Activated T-helper 9 cell treated with anti-CD3 and anti-CD28 coated beads, Interleukin-2, amount 50 U/mL, for 16 hours (primary cell): ENCODE data around the gene STK32C.

Experiments
- DNase-seq: peaks from one replicate; pipeline ENCODE4 v3.0.0-alpha.2; 2020; ENCODE audit warnings: low read depth

Gene STK32C

GRCh38 chr10:132181691-132182425 is 125.9 kb downstream of the STK32C start:
- DNase-seq: no peak

GRCh38 chr10:132180736-132181135 is 127.0 kb downstream of the STK32C start:
- no peak for DNase-seq

DNA sequence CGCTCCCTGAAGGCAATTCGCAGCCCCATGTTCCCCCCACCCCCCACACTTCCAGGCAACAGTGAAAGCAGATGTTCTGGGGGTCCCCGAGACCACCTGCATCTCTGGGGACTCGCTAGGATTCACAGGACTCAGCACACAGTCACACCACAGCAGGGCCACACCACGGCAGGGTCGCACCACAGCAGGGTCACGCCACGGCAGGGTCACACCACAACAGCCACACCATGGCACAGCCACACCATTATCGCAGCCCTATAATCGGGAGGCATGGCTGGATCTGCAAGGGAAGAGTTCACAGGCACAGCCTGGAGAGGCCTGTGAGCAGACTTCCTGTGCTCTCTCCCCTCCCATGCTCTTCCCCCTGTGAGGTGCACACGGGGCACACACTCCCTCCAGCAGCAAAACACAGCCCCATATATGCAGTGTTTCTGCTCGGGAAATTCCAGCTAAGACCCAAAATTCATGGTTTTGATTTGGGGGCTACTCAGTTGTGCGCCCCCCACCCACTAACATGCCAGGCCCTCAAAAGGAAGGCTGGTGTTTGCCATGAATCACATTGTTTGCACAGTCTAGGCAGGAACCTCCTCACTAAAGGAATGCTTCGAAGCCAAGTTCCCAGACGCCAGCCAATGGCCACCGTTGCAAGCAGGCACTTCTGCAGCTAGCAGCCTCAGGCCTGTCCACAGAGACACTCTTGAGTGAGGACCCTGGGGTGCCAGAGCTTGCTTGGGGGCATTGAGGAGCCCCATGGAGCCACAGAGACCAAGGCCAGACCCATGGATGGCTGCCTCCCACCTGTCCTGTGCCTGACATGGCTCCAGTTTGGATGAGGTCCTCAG is 128.0 kb downstream of the STK32C start:
- DNase-seq: no peak

DNA sequence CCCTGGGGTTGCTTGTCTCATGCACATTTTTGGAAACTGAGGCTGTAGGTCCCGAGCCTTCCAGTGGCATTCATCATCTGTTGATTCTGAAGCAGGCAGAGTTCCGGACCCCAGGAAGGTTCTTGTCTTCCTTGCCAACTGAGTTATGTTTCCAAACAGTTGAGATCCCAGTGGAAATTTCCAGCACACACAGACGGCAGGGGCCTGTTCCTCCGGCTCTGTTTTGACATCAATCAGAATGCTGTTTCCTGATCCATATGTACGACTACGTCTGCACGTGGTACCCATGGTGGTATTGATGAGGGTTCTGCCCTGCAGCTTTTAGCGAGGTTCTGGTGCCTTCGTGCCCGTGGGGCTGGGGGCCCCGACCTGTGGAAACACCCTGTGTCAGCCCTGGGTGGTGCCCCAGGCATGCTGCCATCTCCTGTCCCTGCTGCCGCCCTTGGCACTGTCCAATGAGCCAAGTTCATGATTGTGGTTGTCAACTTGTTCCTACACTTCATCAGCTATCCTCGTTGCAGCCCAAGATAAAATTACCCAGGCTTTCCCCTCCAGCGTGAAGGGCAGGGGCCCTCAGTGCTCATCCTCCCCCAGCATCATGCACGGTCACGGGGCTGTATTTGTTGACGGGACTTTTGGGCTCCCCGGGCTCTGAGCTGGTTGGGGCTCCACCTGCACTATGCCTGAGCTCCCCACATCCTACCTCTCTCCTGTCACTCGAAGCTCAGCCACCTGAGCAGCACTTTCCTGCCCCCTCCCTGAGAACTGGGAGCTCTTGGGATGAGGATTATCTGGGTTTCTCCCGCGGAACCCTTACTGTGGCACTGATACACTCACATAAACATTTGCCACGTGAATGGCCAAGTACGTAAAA is 128.8 kb downstream of the STK32C start:
- no peak for DNase-seq

DNA sequence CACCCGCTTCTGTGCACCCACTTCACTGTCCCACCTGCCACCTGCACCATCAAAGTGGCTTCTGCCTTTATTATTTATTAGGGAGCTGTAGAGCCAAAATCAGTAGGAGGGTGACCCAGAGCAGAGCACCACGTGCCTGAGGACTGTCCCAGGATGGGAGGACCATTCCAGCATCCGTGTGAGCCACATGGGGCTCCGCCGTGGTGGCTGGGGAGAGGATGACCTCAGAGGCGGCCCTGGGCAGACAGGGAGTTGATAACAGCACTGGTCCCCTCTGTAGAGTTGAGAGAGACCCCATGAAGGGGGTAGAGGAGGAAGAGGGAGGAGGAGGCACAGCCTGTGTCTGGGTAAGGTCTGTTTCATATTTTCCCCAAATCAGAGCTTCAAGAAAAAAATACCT is 129.7 kb downstream of the STK32C start:
- DNase-seq: no peak

DNA sequence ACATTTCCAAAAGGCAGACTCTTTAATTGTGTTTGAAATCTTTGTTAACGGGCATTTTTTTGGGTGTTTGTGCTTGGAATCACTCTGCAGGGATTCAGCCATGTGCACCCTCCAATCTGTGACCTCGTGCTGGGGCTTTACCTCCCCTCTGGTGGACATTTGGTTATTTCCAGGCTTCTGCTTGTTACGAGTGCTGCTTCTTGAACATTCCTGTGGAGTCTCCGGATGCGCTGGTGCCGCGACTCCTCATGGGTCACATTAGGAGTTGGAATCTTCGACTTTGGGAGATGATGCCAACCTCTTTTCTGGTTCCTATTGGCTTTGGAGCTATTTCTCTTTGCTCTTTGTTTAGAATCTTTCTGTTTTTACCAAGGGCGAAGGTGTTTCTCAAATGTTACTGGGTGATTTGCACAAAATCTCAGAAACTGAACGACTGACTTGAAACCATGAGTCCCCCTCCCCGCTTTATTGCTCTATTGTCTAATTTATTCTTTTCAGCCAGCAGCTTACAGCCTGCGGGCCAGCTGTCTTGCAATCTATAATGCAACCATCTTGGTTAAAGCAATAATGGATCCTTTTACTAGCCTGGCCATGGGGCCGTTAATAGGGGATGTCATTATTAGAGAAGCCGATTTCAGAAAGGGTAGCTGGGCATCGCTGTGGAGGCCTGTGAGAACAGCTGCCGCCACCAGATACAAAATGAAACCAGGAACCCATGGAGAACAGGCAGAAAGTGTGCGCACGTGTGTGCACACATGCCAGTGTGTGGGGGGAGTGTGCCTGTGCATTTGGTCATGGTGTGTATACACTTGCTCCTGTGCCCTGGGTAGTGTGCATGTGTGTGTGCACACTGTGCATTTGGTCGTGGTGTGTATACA is 130.9 kb downstream of the STK32C start:
- no peak for DNase-seq

- no peak for DNase-seq
These were observed 131.7 kb downstream of the STK32C start for GRCh38 chr10:132175907-132176581.

DNA sequence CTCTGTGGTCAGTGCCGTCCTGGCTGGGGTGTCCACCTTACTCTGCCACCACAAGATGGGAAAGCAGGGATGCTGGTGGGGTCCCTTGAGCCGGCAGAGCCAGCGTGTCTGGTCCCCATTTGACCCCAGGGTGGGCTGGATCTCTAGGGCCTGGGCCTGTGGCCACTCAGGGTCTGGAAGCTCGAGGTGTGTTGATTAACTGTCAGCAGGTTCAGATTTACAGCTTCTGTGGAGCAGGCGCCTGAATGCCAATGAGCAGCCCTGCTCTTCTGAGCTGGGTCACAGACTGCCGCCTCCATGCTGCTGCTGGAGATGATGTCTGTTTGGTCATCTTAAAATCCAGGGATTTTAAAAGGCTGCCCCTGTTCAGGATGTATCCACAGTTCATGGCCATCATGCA is 132.3 kb downstream of the STK32C start:
- no peak for DNase-seq

DNA sequence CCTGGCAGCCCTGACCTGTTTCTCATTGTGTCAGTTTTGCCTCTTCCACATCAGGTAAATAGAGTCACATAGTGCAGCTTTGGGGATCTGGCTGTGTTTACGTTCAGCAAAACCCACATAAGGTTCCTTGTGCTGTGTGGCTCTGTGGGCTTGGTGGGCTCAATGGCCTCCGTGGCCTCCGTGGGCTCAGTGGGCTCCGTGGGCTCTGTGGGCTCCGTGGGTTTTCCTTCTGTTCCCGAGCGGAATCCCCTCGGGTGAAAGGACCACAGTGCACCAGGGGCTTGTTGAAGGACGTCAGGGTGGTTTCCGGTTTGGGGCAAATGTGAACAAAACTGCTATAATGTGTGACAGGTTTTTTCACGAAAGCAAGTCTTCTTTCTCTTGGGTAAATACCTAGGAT is 133.5 kb downstream of the STK32C start:
- no peak for DNase-seq

DNA sequence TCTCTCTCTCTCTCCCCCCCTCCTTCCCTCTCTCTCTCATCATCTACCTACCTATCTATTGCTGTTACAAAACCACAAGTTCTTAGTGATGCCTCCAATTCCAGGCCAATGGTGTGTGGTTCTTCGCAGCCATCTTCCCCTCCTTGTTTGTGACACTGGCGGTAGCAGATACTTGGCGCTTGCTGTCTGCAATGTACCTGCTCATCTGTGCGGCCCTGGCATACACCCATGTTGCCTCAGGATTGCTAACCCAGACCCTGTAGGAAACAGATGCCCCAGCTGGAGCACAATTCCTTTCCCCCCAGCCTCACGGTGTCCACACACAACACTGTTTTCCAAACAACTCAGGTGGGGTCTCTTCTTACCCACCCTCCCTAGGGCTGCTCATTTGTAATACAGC is 134.6 kb downstream of the STK32C start:
- DNase-seq: no peak

DNA sequence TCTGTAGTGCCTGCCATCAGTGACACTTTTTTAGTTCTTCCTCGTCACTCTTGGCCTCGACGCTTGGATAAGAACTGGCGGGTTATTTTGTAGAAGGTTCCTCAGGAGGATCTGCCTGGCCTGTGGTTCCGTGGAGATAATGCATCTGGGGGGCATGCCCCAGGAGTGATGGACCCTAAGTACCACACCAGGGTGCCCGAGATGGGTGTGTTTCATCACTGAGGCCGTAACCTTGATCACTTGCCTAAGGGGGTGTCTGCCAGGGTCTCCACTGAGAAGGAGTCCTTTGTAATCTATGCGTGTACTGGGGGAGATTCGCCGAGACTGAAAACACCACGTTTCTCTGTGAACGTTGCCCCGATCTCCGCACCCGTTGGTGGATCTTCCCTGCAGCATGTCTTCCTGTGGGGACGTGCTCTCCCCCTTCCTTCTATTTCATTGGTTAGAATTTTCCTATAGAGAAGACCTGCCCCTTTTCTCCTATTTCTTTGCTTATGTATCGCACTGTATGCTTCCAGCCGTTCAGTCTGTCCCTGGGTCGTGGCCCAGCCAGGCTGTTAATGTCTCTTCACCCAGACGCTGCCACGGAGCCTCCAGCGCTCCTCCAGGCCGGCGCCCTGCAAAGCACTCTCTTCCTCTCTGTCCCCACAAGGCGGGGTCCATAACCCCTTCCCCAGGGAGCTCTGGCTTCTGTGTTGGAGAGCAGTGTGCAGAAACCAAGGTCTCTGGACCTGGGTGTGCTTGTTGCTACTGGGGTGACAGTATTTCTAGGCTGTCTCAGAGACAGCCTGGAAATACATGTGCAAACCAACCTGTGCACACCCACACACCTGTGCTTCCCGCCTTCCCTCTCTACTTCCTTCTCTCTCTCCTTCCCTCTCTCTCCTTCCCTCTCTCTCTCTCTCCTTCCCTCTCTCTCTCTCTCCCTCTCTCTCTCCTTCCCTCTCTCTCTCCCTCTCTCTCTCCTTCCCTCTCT is 135.4 kb downstream of the STK32C start:
- DNase-seq: no peak

DNA sequence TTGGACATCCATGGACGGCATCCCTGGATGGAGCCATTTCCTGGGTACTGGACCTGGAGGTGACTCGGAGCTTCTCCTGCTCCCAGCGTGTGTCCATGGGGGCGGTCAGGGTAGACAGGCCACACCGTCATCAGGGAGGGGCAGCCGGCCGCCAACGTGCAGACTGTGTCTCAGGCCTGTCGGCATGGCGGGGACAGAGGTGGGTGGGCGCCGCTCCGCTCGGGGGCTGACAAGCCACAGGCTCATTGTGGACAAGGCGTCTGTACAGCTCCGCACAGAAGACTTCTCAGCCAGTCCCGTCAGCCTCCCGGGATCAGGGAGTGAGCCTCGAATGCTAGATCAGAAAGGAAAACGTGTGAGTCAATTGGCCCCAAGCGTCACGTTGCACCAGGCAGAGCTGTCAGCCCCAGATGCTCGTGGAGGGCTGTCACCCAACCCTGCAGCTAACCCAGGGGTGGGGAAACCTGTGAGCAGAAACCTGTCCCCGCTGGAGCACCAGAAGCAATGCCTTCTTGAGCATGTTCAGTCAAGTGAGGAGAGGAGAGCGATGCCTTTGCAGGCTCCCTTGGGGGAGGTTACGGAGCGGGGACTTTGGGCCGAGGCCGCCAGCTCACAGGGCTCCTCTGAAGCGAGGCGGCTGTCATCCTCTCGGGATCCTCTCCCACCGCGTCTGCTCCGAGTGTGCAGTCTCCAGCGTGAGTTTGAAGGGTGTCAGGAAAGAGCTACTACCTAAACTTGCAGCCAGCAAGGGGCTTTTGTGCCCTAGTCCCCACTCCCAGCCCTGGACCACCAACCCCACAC is 137.0 kb downstream of the STK32C start:
- DNase-seq: no peak

DNA sequence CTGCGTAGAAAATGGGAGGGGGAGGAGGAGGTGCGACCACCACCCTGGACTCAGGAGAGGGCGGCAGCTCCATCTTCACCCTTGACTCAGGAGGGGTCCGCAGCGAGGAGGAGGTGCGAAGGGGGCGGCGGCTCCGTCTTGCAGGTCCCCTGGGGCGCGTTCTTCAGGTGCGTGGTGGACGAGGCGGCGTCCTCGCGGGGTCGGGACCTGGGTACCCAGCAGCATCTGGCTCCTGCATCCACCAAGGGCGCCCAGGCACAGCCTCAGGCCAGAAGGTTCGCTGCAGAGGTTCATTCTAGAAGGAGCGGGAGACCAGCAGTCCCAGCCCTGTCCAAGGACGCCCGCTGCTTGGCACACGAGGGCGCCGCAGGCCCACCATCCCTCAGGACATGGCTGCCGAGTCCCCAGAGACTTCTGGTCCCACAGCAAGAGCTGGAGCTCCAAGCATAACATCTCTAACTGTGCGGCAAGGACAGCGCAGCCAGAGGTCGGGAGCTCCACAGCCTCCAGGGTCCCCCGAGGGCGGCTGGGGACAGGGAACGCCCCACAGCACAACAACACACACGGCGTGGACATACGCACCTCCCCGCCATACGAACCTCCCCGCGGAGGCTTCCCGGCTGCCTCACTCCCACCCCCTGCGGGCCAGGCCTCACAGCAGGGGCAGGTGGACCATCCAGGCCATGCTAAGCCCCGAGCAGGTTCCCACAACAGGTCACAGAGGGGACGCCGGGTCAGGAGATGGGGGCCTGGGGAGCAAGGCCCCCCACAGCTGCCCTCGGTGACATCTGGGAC is 137.8 kb downstream of the STK32C start:
- DNase-seq: no peak

DNA sequence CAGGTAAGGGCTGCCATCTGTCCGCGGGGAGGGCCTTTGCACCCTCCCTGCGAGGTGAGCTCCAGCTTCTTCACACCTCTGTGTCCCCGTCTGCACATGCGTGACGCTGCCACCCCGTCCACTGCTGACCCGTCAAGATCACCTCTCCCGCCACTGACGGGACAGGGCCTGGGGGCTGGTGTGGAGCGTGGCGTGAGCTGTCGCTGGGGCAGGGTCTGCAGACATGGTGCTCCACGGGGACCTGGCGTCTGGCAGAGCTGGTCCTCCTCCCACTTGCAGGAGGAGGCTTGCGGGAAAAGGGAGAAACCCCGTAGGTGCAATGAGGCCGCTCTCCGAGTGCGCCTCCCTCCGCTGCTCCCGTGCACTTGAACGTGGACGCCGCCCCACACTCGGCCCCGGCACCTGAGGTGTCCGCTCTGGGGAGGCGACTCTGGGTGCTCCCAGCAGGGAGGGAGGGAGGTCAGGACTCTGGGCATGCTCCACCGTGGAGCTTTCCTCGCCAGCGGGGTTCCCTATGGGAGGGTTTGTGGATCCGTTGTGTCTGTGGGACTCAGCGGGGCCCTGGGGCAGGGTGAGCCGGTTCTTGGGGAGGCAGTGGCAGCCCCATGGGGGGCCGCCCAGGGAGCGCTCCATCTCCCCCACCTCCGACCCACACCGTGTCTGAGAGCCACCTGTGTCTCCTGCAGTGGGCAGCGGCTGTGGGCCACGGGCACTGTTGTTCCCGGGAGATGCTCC is 138.6 kb downstream of the STK32C start:
- DNase-seq: no peak

DNA sequence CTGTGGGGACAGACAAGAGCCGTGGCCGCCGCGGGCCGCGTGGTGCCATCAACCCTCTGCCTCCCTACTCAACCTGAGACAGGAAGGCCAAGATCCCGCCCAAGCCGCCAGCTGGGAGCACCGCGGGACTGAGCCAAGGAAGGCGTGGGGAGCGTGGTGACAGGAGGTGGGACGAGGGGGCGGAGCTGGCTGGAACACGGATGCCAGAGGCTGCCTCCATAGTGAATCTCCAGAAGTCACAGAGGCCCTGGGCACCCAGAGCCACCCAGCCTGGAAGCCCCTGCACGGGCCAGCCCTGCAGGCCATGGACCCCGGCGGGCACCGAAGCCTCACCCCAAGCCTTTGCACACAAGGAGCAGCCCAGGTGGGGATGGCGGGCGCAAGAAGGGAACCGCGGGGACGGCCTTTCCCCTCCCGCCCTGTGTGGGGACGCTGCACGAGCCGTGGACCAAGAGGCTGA is 139.1 kb downstream of the STK32C start:
- no peak for DNase-seq

DNA sequence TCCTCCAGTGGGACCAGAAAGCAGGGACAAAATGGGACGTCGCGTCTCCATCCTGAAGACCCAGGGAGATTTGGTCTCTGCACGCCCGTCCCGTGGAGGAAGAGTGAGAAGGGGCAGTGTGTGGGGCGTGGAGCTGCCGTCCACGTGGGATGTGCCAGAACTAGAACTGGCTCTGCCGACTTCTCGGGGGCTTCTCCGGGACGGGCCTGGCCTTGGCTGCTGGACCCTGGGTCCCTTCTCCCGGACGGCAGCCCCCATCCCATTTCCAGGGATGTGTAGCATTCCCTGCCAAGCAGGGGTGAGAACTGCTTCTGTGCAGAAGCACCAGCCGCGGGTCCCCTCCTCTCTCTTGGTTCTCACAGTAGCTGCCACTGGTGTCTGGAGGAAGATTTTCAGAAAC is 139.8 kb downstream of the STK32C start:
- no peak for DNase-seq

DNA sequence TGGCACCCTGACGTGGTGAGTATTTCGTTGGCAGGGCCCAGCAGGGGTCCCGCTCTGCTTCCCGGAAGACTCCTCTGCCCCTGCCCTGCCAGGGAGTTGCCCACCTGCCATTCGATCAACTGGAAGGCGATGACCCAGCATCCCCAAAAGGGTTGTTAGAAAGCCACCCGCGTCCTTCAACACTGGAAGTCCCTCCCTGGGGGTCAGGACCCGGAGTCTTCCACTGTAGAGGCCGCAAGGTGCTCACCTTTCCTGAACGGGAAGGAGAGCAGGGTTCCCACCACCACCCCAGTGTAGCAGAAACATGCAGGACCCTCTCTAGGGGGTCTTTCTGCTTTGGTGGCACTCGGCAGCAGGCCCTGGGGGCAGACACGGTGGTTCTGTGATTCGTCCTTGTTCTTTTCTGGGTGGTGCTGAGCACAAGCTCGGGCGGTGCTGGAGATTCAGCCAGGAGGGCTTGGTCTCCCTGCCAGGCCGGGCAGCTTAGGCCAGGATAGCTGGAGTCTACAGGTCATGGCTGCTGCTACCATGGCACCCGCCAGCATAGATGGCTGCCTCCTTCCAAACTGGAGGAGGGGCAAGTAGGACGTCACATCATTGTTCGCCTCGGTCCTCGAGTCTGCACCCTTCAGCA is 140.6 kb downstream of the STK32C start:
- DNase-seq: no peak
